Uterus (tissue), 4 donors: ENCODE measurements around the gene ZDHHC6. TPM values are rescaled to one million over a fixed set of nuclear protein-coding genes. Genes with fewer than 3 reads are reported as not detected.

Source experiments
- DNase-seq, 2 donors: peaks; one replicate each; pipeline ENCODE4 v3.0.0-alpha.2; 2019 to 2020
- H3K27ac ChIP-seq, 2 donors: fragments of 200-600 bp; sonication (generic); 1 replicate in 1 of 2; 2 replicates in 1 of 2; pipeline ENCODE4 v1.5.1; 2016 to 2018
- H3K27me3 ChIP-seq, 2 donors: fragments of 200-600 bp; sonication (generic); one replicate each; pipeline ENCODE4 v1.5.1; 2018 to 2019; ENCODE audit warnings: control low read depth in 1 of 2
- H3K36me3 ChIP-seq, 2 donors: fragments of 200-600 bp; sonication (generic); one replicate each; pipeline ENCODE4 v1.5.1; 2019; ENCODE audit warnings: control low read depth in 1 of 2
- H3K4me1 ChIP-seq, 2 donors: fragments of 200-600 bp; sonication (generic); one replicate each; pipeline ENCODE4 v1.5.1; 2018 to 2019; ENCODE audit warnings: control low read depth in 1 of 2
- H3K4me3 ChIP-seq, 2 donors: fragments of 200-600 bp; sonication (generic); 1 replicate in 1 of 2; 2 replicates in 1 of 2; pipeline ENCODE4 v1.5.1; 2018 to 2019; ENCODE audit warnings: mild to moderate bottlenecking in 1 of 2
- H3K9me3 ChIP-seq, 2 donors: fragments of 200-600 bp; sonication (generic); one replicate each; pipeline ENCODE4 v1.5.1; 2019; ENCODE audit warnings: control low read depth in 1 of 2
- POLR2A ChIP-seq, 2 donors: fragments of 450-650 bp; IDR thresholded peaks; one replicate each; pipeline ENCODE4 v1.6.1; 2016; ENCODE audit warnings: antibody characterized with exemption in 2 of 2, mild to moderate bottlenecking in 1 of 2, moderate library complexity in 1 of 2
- intact Hi-C: fragments of 100-400 bp; cut with DNase I; formaldehyde crosslinking; loops from one replicate; pipeline ENCODE4 v1.15.1; 2023; ENCODE audit warnings: low total_unique reads
- total RNA-seq, 4 donors: library from RNA; depleted of rRNA in 3 of 4; stranded (reverse); fragments of >200 nt in 3 of 4; gene quantifications; one replicate each; pipeline versions ENCODE4 v1.1.0 to v1.2.4, GENCODE V29; 2014 to 2023
- TF ChIP-seq, protein P1 (sequence below), 4 experiments: fragments of 200-600 bp in 2 of 4; fragments of 450-650 bp in 2 of 4; sonication (generic) in 2 of 4; IDR thresholded peaks; one replicate each; pipeline ENCODE4 v1.5.1; 2016 to 2019; ENCODE audit warnings: antibody characterized with exemption in 4 of 4, mild to moderate bottlenecking in 2 of 4, moderate library complexity in 1 of 4
- donor health status: DM: yes; HTN: yes; CAD: no.

ZDHHC6 gene
- total RNA-seq, 4 donors from 2014 or later: 22.9 to 89.7 (median 39.9) TPM

DNA sequence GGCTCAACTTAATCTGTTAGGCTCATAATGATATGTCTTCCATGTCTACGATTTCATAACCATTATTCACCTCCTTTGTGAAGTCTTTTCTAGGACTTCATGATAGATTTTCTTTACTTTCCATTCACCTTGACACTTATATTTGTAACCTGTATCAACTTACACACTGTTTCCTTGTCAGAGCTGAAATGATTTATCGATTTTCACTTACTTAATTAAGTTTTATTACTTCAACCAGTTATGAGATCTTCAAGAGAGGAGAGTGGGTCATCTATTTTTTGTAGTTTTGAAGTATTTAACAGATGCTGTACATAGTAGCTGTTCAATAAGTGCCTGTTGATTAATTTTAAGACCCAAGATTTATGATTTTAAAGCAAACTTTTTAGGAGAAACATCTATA, 37.7 kb upstream of the ZDHHC6 start:
- Histone ChIP-seq H3K27me3 (no peaks in the 10 kb centered on the region), H3K27ac (no peak overlapping the region), H3K36me3 (no peaks in the 10 kb centered on the region), H3K4me3 (no peak overlapping the region), H3K9me3 (no peaks in the 10 kb centered on the region), H3K4me1 (no peaks in the 10 kb centered on the region)
- intact Hi-C loops: no loop called here
- TF ChIP-seq, protein P1, sequence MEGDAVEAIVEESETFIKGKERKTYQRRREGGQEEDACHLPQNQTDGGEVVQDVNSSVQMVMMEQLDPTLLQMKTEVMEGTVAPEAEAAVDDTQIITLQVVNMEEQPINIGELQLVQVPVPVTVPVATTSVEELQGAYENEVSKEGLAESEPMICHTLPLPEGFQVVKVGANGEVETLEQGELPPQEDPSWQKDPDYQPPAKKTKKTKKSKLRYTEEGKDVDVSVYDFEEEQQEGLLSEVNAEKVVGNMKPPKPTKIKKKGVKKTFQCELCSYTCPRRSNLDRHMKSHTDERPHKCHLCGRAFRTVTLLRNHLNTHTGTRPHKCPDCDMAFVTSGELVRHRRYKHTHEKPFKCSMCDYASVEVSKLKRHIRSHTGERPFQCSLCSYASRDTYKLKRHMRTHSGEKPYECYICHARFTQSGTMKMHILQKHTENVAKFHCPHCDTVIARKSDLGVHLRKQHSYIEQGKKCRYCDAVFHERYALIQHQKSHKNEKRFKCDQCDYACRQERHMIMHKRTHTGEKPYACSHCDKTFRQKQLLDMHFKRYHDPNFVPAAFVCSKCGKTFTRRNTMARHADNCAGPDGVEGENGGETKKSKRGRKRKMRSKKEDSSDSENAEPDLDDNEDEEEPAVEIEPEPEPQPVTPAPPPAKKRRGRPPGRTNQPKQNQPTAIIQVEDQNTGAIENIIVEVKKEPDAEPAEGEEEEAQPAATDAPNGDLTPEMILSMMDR (IDR thresholded peaks at IDR 0.05): no peak
- no peak for TF ChIP-seq POLR2A (IDR thresholded peaks at IDR 0.05)
- DNase-seq: no peak

DNA sequence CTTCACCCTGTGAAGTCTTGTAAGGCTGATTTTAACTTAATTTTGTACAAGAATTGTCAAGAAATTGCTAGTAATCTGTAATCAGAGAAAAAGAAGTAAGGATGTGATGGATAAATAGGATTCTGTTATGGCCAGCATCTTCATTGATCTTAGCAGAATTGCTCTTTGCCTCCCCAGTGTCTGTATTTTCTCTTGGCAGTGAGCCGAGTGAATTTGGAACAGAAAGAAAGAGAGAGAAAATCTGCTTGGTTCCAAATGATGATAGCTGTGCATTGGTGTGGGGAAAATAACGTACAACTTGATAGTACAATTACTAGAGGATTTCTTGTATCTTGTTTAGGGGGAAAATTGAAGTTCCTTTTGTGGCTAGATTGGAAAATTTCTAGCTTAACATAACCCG, 34.9 kb upstream of the ZDHHC6 start:
- no peak for DNase-seq
- Histone ChIP-seq H3K9me3 (no peaks in the 10 kb centered on the region), H3K4me1 (no peaks in the 10 kb centered on the region), H3K27me3 (no peaks in the 10 kb centered on the region), H3K4me3 (no peak overlapping the region), H3K27ac (no peak overlapping the region), H3K36me3 (no peaks in the 10 kb centered on the region)
- intact Hi-C loops: no loop called here
- TF ChIP-seq POLR2A (IDR thresholded peaks at IDR 0.05): no peak
- TF ChIP-seq, protein P1 (IDR thresholded peaks at IDR 0.05): no peak

DNA sequence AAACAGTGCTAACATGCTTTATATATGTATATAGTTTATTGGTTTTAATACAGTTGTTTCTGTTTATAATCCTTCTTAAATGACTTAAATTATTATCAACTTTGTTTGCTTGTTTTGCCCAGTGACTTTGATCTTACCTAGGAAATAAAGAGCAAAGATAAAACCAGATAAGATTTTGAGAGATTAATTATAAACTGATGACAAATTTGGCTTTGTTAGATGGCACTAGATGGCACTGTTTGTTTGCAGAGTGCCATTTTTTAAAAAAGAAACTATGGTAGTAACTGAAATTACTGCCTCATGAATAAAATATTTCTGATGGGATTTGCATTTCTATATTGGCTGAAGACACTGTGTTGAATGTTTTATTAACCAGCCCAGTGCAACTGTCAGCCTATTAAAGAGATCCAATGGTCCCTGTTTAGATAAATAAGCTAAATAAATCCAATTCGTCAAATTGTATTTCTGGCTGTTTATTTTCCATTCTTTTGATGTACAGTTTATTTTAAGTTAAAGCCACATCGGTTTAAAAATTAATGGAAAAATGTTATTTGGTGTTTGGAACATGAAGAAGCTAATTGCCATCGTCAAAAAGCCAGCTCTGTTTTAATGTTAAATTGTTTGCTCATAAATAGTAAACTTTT, 29.0 kb upstream of the ZDHHC6 start:
- Histone ChIP-seq H3K4me1 (no peaks in the 10 kb centered on the region), H3K4me3 (no peak overlapping the region), H3K27ac (no peak overlapping the region), H3K9me3 (no peaks in the 10 kb centered on the region), H3K36me3 (no peaks in the 10 kb centered on the region), H3K27me3 (no peaks in the 10 kb centered on the region)
- intact Hi-C loops: no loop called here
- no peak for DNase-seq
- TF ChIP-seq, protein P1 (IDR thresholded peaks at IDR 0.05): peak in 1 of 4 experiments; percentile 21
- TF ChIP-seq POLR2A (IDR thresholded peaks at IDR 0.05): no peak

DNA sequence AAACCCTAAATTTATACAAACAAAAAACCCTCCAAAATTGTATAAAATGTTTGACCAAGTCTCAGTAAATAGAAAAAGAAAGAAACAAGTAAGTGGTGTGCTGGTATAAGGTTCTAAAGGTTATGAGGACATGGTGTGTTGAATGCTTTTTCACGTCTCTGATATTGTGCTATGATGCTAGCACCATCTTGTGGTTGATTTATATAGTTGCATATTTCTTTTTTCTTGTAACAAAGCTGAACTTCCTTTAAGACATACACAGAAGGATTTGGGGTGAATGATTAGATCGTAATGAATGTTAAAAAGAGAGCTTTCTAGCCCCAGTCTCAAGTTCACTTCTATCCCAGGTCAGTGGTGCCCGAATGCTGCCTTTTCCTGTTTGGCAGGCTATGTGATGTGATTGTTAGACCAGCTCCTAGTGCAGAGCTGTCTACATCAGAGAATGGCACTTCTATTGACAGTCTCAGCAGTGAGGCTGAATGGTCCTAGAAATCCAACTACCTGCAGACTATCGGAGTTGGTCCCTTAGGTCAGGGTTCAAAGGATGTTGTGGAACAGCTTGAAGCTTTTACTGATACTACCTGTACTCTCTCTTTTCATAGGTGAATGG, 25.3 kb upstream of the ZDHHC6 start:
- intact Hi-C loops: no loop called here
- Histone ChIP-seq H3K27me3 (no peaks in the 10 kb centered on the region), H3K9me3 (no peaks in the 10 kb centered on the region), H3K4me3 (no peak overlapping the region), H3K36me3 (no peaks in the 10 kb centered on the region), H3K4me1 (no peaks in the 10 kb centered on the region), H3K27ac (no peak overlapping the region)
- TF ChIP-seq, protein P1 (IDR thresholded peaks at IDR 0.05): peak; percentile 50 to 69 (median 56)
- no peak for TF ChIP-seq POLR2A (IDR thresholded peaks at IDR 0.05)
- DNase-seq: no peak

DNA sequence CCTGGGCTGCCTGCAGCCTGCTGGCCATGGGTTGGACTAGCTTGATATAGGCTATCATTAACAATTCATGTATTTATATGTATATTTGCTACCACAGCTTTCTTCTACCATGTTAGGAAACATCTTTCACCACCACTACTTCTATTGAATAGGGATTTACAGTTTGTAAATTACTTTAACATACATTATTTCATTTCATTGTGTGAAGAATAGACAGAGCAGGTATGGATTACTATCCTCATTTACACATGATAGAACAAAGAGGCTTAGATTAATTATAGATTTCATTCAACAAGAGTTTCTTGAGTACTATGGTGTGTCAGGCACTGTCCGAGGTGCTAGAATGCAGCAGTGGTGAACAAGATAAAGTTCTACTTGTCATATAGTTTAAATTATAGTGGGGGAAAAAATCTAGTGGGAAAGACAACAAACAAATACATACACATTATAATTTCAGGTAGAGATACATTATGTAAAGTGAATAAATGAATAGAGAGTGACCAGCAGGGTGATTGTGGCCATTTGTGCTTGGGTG, 20.9 kb upstream of the ZDHHC6 start:
- Histone ChIP-seq H3K27me3 (no peaks in the 10 kb centered on the region), H3K36me3 (no peaks in the 10 kb centered on the region), H3K4me1 (no peaks in the 10 kb centered on the region), H3K4me3 (no peak overlapping the region), H3K9me3 (no peaks in the 10 kb centered on the region), H3K27ac (no peak overlapping the region)
- intact Hi-C loops: no loop called here
- DNase-seq: no peak
- TF ChIP-seq, protein P1 (IDR thresholded peaks at IDR 0.05): no peak
- no peak for TF ChIP-seq POLR2A (IDR thresholded peaks at IDR 0.05)
